Panc1 (cell line): Measurements from ENCODE around the gene NID2.

ENCODE experiments used
- CTCF ChIP-seq: fragments of 450-650 bp; IDR thresholded peaks from 2 replicates; pipeline ENCODE4 v1.5.1; 2017; ENCODE audit warnings: mild to moderate bottlenecking
- POLR2AphosphoS5 ChIP-seq: IDR thresholded peaks from 2 replicates; pipeline ENCODE4 v1.6.1; 2012; ENCODE audit warnings: mild to moderate bottlenecking, low read depth, low read length, moderate library complexity
- REST ChIP-seq, 2 experiments: IDR thresholded peaks; 2 replicates each; pipeline ENCODE4 v1.6.1; 2011 to 2012; ENCODE audit warnings: low read depth in 2 of 2, control low read depth in 1 of 2, low read length in 1 of 2, mild to moderate bottlenecking in 1 of 2, moderate library complexity in 1 of 2; ENCODE audit not compliant: insufficient read depth in 1 of 2
- SIN3A ChIP-seq: IDR thresholded peaks from 2 replicates; pipeline ENCODE4 v1.6.1; 2012; ENCODE audit warnings: low read depth, mild to moderate bottlenecking, low read length, moderate library complexity, borderline replicate concordance; ENCODE audit not compliant: insufficient read depth
- TCF7L2 ChIP-seq: IDR thresholded peaks from 2 replicates; pipeline ENCODE4 v1.6.1; 2011; ENCODE audit warnings: mild to moderate bottlenecking, low read depth, low read length, inconsistent platforms

GRCh38 chr14:52076334-52076733 is 7.5 kb upstream of the NID2 start:
- TF ChIP-seq TCF7L2: no peak
- no peak for TF ChIP-seq CTCF
- no peak for TF ChIP-seq REST (IDR thresholded peaks at IDR 0.05; ENCODE audit: insufficient read depth in 1 of 2, low read depth in 2 of 2, low read length in 1 of 2)
- TF ChIP-seq POLR2AphosphoS5: no peak
- no peak for TF ChIP-seq SIN3A
